NCI-H748 (cell line): ENCODE measurements around the gene HIGD1A.

Experiments used
- DNase-seq: peaks from one replicate; lab custom pipeline; 2025; ENCODE audit not compliant: unreplicated experiment; lab: John Stamatoyannopoulos, UW

Gene HIGD1A

GRCh38 chr3:42739401-42740158 is 64.7 kb downstream of the HIGD1A start:
- DNase-seq: no peak

- DNase-seq: no peak
Measured at GRCh38 chr3:42736531-42736930, 67.8 kb downstream of the HIGD1A start.

GRCh38 chr3:42736081-42736480 is 68.2 kb downstream of the HIGD1A start:
- DNase-seq: no peak

DNA sequence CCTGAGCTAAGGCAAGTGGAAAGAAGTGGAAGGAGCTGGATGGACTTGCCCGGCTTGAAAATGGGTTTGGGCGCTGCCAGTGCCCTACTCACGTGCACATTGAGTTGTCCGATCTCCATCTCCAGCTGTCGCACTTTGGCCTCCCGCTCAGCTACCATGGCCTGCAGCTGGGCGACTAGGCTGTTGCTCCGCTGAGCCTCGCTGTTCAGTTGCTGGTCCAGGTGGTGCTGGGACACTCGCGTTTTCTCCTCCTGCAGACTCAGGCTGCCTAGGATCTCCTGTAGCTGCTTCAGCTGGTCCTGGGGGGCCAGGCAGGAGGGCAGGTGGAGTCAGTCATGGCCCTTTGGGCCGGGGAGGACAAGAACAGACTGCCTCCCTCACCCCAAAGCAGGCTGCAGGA is 68.7 kb downstream of the HIGD1A start:
- DNase-seq: no peak

DNA sequence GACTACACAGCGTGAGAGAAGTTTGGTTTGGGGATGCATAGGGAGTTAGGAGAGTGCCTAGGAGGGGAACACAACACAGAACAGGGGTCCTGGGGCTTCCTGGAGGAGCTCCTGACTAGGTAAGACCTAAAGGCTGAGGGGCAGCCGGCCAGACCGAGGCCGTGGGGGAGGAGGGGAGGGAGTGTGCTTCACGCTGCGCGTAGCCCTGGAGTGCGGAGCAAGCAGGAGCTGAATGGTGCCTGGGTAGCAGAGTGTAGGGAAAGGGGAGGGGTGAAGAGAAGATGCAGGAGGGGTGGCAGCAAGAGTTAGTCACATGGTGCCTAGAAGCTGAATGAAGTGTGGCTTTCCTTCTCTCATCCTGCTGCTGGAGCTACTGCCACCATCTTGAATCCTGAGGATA is 69.3 kb downstream of the HIGD1A start:
- no peak for DNase-seq

DNA sequence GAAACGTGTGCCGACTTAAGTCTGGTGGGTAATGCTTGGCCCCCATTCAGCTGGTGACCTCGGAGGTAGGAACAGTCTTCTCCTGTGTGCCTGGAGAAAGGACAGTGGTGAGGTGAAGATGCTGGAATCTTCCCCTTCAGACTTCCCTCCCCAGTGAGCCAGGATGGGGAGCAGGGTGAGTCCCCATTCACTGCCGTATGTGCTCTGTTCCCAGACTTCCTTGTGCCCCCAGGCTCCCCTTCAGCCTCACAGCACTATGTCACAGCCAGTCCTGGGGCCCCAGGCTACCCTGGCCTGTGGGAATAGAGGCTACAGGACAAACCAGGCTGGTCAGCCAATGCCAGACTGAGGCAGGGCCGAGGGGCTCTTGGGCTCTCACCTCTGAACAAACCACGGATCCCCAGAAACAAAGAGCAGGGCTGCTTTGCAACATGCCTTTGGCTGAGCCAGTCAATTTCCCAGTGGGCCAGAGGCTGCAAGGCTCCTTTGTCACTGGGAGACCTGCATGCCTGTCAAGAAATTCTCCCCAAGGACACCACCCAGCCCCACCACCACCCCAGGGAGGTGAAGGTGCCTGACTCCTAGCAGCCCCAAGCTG is 69.9 kb downstream of the HIGD1A start:
- no peak for DNase-seq

- peak; percentile 35 for DNase-seq
Measured at GRCh38 chr3:42733501-42734262, 70.6 kb downstream of the HIGD1A start.
